HG02798 (cell line): ENCODE measurements around the gene PINK1.

ENCODE experiments used
- ATAC-seq: cut with Tn5 transposase; IDR thresholded peaks from one replicate; pipeline ENCODE4 v1.9.1; 2021; ENCODE audit warnings: mild to moderate bottlenecking; ENCODE audit not compliant: unreplicated experiment, poor library complexity

PINK1 gene

GRCh38 chr1:20699558-20699957, 66.3 kb downstream of the PINK1 start:
- no peak for ATAC-seq

- ATAC-seq, result no peak
These were observed 67.5 kb downstream of the PINK1 start for GRCh38 chr1:20700636-20701215.
